HL-60/S4 (cell line): ENCODE measurements around the gene TRAPPC11.

ENCODE experiments used
- in situ Hi-C: fragments of 300-500 bp; cut with MboI; formaldehyde crosslinking; loops from 2 replicates; pipeline ENCODE4 v1.14.3; 2022; ENCODE audit warnings: low sequenced_read_pairs

Gene TRAPPC11

GRCh38 chr4:183755596-183755995 is 96.5 kb downstream of the TRAPPC11 start:
- in situ Hi-C loops, result no loop called here

- in situ Hi-C loops, result no loop called here
These were observed 98.0 kb downstream of the TRAPPC11 start for GRCh38 chr4:183757060-183757459.

DNA sequence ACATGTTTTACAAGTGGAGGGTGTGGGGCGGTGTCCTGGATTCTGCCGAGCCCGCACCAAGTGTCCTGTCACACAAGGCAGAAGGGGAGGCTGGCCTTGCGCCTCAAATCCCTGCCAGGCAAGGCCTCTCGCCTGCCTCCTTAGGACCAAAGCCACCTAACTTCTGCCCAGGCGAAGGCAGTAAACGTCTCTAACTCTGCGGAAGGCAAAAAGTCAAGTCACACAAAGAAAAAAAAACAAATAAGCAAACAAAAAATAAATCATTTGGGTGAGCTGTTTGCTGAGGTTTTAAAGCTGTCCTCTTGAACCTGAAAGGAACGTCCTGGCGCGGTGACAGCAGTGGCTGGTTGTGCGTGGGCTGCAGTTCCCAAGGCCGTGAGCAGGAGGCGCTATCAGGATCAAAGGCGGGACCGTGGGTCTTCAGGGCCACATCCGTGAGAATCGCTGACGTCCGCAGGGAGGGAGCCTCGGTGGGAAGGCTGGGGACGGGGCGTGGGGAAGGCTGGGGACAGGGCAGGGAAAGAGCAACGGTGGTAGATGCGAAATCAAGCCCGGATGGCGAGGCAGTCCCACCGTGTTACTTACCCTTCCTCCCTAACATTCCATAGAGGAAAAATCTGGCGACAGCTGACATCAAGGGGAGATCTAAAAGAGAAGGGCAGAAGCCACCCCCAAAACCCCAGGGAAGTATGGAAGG is 99.1 kb downstream of the TRAPPC11 start:
- in situ Hi-C loops, result no loop called here

- in situ Hi-C loops, result no loop called here
These were observed 99.8 kb downstream of the TRAPPC11 start for GRCh38 chr4:183758758-183759447.

DNA sequence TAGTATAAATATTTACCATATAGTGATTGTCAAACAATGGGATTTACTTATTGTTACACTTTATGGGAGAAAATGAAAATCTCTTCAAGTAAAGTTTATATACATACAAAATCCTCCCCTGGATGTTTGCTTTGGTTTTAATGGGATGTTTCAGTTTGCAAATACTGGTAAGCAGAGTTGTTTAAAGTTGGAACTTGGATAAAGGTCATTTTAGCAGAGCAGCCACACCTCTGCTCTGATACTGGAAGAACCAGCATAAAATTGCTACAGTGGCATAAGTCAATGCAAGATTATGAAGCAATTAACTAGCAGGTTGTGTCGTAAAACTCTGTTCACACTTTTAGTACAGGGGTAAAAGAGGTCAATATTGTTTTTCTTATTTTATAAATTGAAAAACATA is 101.2 kb downstream of the TRAPPC11 start:
- in situ Hi-C loops, result no loop called here
